ENCODE data around the gene LEMD2.
A peak's percentile ranks its signal among the peaks of the same experiment; 100 is the strongest.

Gene LEMD2

GRCh38 chr6:33768644-33769120 is 20.2 kb downstream of the LEMD2 start:
- Histone ChIP-seq H3K4me3 (no peak overlapping the region), H3K27ac (no peak overlapping the region)
- peak; percentile 52 for TF ChIP-seq CTCF (IDR thresholded peaks at IDR 0.05)
- peak; percentile 84 for DNase-seq (ENCODE audit: low spot score)

- DNase-seq (ENCODE audit: low spot score), result no peak
- Histone ChIP-seq H3K4me3 (no peak overlapping the region), H3K27ac (no peak overlapping the region)
- TF ChIP-seq CTCF (IDR thresholded peaks at IDR 0.05), result no peak
These were observed 21.7 kb downstream of the LEMD2 start for GRCh38 chr6:33766921-33767907.

- DNase-seq (ENCODE audit: low spot score), result no peak
- Histone ChIP-seq H3K4me3 (no peak overlapping the region), H3K27ac (no peak overlapping the region)
- TF ChIP-seq CTCF (IDR thresholded peaks at IDR 0.05), result no peak
These were observed 23.6 kb downstream of the LEMD2 start for GRCh38 chr6:33765368-33765767.

GRCh38 chr6:33764036-33764435 is 24.9 kb downstream of the LEMD2 start:
- DNase-seq (ENCODE audit: low spot score), result no peak
- Histone ChIP-seq H3K4me3 (no peak overlapping the region), H3K27ac (no peak overlapping the region)
- TF ChIP-seq CTCF (IDR thresholded peaks at IDR 0.05), result no peak

GRCh38 chr6:33763483-33763882 is 25.4 kb downstream of the LEMD2 start:
- no peak overlapping the region for H3K4me3 ChIP-seq
- H3K27ac ChIP-seq, result no peak overlapping the region
- TF ChIP-seq CTCF (IDR thresholded peaks at IDR 0.05), result no peak
- DNase-seq (ENCODE audit: low spot score), result no peak

GRCh38 chr6:33762713-33763112 is 26.2 kb downstream of the LEMD2 start:
- TF ChIP-seq CTCF (IDR thresholded peaks at IDR 0.05), result no peak
- H3K4me3 ChIP-seq, result no peak overlapping the region
- no peak overlapping the region for H3K27ac ChIP-seq
- no peak for DNase-seq (ENCODE audit: low spot score)

All from coronary artery (tissue), 2 donors.